ENCODE data around the gene SAC3D1.

SAC3D1 gene

GRCh38 chr11:65040520-65040846, 527 bp upstream of the SAC3D1 start:
- Histone ChIP-seq H3K4me1 (ENCODE audit: insufficient read depth, low read length) (no peaks in the 10 kb centered on the region), H3K9me3 (ENCODE audit: control insufficient read depth, insufficient read depth, low read length) (no peaks in the 10 kb centered on the region), H3K9ac (ENCODE audit: low read depth, low read length) (peak overlapping the region; percentile 64), H3K36me3 (ENCODE audit: insufficient read depth, low read length) (peaks cover 5% of the 10 kb centered on the region; the same call in 1 of the 2 replicates)

- Histone ChIP-seq H3K36me3 (ENCODE audit: insufficient read depth, low read length) (peaks cover 5% of the 10 kb centered on the region; the same call in 1 of the 2 replicates), H3K9me3 (ENCODE audit: control insufficient read depth, insufficient read depth, low read length) (no peaks in the 10 kb centered on the region), H3K4me1 (ENCODE audit: insufficient read depth, low read length) (no peaks in the 10 kb centered on the region), H3K9ac (ENCODE audit: low read depth, low read length) (no peak overlapping the region)
Measured at GRCh38 chr11:65042891-65043290, 1.9 kb downstream of the SAC3D1 start.

GRCh38 chr11:65043881-65044501, 3.0 kb downstream of the SAC3D1 start:
- H3K36me3 ChIP-seq (ENCODE audit: insufficient read depth, low read length): peaks cover 5% of the 10 kb centered on the region; the same call in 1 of the 2 replicates
- H3K9ac ChIP-seq (ENCODE audit: low read depth, low read length): no peak overlapping the region
- H3K4me1 ChIP-seq (ENCODE audit: insufficient read depth, low read length): no peaks in the 10 kb centered on the region
- no peaks in the 10 kb centered on the region for H3K9me3 ChIP-seq (ENCODE audit: control insufficient read depth, insufficient read depth, low read length)

GRCh38 chr11:65045061-65045460, 4.1 kb downstream of the SAC3D1 start:
- no peaks in the 10 kb centered on the region for H3K9me3 ChIP-seq (ENCODE audit: control insufficient read depth, insufficient read depth, low read length)
- H3K4me1 ChIP-seq (ENCODE audit: insufficient read depth, low read length): no peaks in the 10 kb centered on the region
- H3K9ac ChIP-seq (ENCODE audit: low read depth, low read length): no peak overlapping the region
- H3K36me3 ChIP-seq (ENCODE audit: insufficient read depth, low read length): peaks cover 5% of the 10 kb centered on the region; the same call in 1 of the 2 replicates

- no peak overlapping the region for H3K9ac ChIP-seq (ENCODE audit: low read depth, low read length)
- H3K9me3 ChIP-seq (ENCODE audit: control insufficient read depth, insufficient read depth, low read length): no peaks in the 10 kb centered on the region
- H3K36me3 ChIP-seq (ENCODE audit: insufficient read depth, low read length): peaks cover 5% of the 10 kb centered on the region; the same call in 1 of the 2 replicates
- H3K4me1 ChIP-seq (ENCODE audit: insufficient read depth, low read length): no peaks in the 10 kb centered on the region
Measured at GRCh38 chr11:65045728-65046127, 4.7 kb downstream of the SAC3D1 start.

GRCh38 chr11:65047581-65048422, 6.8 kb downstream of the SAC3D1 start:
- H3K4me1 ChIP-seq (ENCODE audit: insufficient read depth, low read length): no peaks in the 10 kb centered on the region
- H3K9ac ChIP-seq (ENCODE audit: low read depth, low read length): peak overlapping the region; percentile 30
- no peaks in the 10 kb centered on the region for H3K9me3 ChIP-seq (ENCODE audit: control insufficient read depth, insufficient read depth, low read length)
- peaks cover 5% of the 10 kb centered on the region; the same call in 1 of the 2 replicates for H3K36me3 ChIP-seq (ENCODE audit: insufficient read depth, low read length)

- Histone ChIP-seq H3K9me3 (ENCODE audit: control insufficient read depth, insufficient read depth, low read length) (no peaks in the 10 kb centered on the region), H3K36me3 (ENCODE audit: insufficient read depth, low read length) (no peaks in the 10 kb centered on the region; the same call in 1 of the 2 replicates), H3K4me1 (ENCODE audit: insufficient read depth, low read length) (no peaks in the 10 kb centered on the region), H3K9ac (ENCODE audit: low read depth, low read length) (no peak overlapping the region)
Measured at GRCh38 chr11:65051398-65051858, 10.4 kb downstream of the SAC3D1 start.

GRCh38 chr11:65053827-65054508, 13.0 kb downstream of the SAC3D1 start:
- no peaks in the 10 kb centered on the region for H3K4me1 ChIP-seq (ENCODE audit: insufficient read depth, low read length)
- no peak overlapping the region for H3K9ac ChIP-seq (ENCODE audit: low read depth, low read length)
- H3K36me3 ChIP-seq (ENCODE audit: insufficient read depth, low read length): no peaks in the 10 kb centered on the region
- H3K9me3 ChIP-seq (ENCODE audit: control insufficient read depth, insufficient read depth, low read length): no peaks in the 10 kb centered on the region

- Histone ChIP-seq H3K9me3 (ENCODE audit: control insufficient read depth, insufficient read depth, low read length) (no peaks in the 10 kb centered on the region), H3K9ac (ENCODE audit: low read depth, low read length) (no peak overlapping the region), H3K36me3 (ENCODE audit: insufficient read depth, low read length) (no peaks in the 10 kb centered on the region), H3K4me1 (ENCODE audit: insufficient read depth, low read length) (no peaks in the 10 kb centered on the region)
Measured at GRCh38 chr11:65055538-65055937, 14.5 kb downstream of the SAC3D1 start.

GRCh38 chr11:65056999-65057398, 16.0 kb downstream of the SAC3D1 start:
- Histone ChIP-seq H3K9ac (ENCODE audit: low read depth, low read length) (no peak overlapping the region), H3K36me3 (ENCODE audit: insufficient read depth, low read length) (no peaks in the 10 kb centered on the region), H3K9me3 (ENCODE audit: control insufficient read depth, insufficient read depth, low read length) (no peaks in the 10 kb centered on the region), H3K4me1 (ENCODE audit: insufficient read depth, low read length) (no peaks in the 10 kb centered on the region)

GRCh38 chr11:65057526-65057925, 16.5 kb downstream of the SAC3D1 start:
- no peaks in the 10 kb centered on the region for H3K9me3 ChIP-seq (ENCODE audit: control insufficient read depth, insufficient read depth, low read length)
- no peaks in the 10 kb centered on the region for H3K4me1 ChIP-seq (ENCODE audit: insufficient read depth, low read length)
- no peak overlapping the region for H3K9ac ChIP-seq (ENCODE audit: low read depth, low read length)
- H3K36me3 ChIP-seq (ENCODE audit: insufficient read depth, low read length): no peaks in the 10 kb centered on the region

GRCh38 chr11:65058012-65058411, 17.0 kb downstream of the SAC3D1 start:
- no peak overlapping the region for H3K9ac ChIP-seq (ENCODE audit: low read depth, low read length)
- no peaks in the 10 kb centered on the region for H3K36me3 ChIP-seq (ENCODE audit: insufficient read depth, low read length)
- no peaks in the 10 kb centered on the region for H3K4me1 ChIP-seq (ENCODE audit: insufficient read depth, low read length)
- no peaks in the 10 kb centered on the region for H3K9me3 ChIP-seq (ENCODE audit: control insufficient read depth, insufficient read depth, low read length)

- H3K9me3 ChIP-seq (ENCODE audit: control insufficient read depth, insufficient read depth, low read length): no peaks in the 10 kb centered on the region
- H3K36me3 ChIP-seq (ENCODE audit: insufficient read depth, low read length): no peaks in the 10 kb centered on the region
- H3K4me1 ChIP-seq (ENCODE audit: insufficient read depth, low read length): no peaks in the 10 kb centered on the region
- H3K9ac ChIP-seq (ENCODE audit: low read depth, low read length): no peak within 1 kb of the TSS
Measured at GRCh38 chr11:65058419-65059054, 17.5 kb downstream of the SAC3D1 start, which contains the start of gene NAALADL1. Gene NAALADL1 (minus strand): TSS chr11:65058553. CDS start chr11:65058521, 32 bp downstream.

- H3K36me3 ChIP-seq (ENCODE audit: insufficient read depth, low read length): no peaks in the 10 kb centered on the region
- no peaks in the 10 kb centered on the region for H3K4me1 ChIP-seq (ENCODE audit: insufficient read depth, low read length)
- no peak overlapping the region for H3K9ac ChIP-seq (ENCODE audit: low read depth, low read length)
- no peaks in the 10 kb centered on the region for H3K9me3 ChIP-seq (ENCODE audit: control insufficient read depth, insufficient read depth, low read length)
Measured at GRCh38 chr11:65059523-65059922, 18.5 kb downstream of the SAC3D1 start.

All from ES-I3 (cell line).